Neural progenitor cell (in vitro differentiated cells): ENCODE results near the gene IL2RA.

Experiments used
- CTCF ChIP-seq: fragments of 200-600 bp; sonication (generic); IDR thresholded peaks from 2 replicates; pipeline ENCODE4 v1.5.1; 2017; ENCODE audit warnings: antibody characterized with exemption, mild to moderate bottlenecking
- EZH2phosphoT487 ChIP-seq: fragments of 200-600 bp; sonication (generic); IDR thresholded peaks from 2 replicates; pipeline ENCODE4 v1.6.1; 2017; ENCODE audit warnings: antibody characterized with exemption

- no peak for TF ChIP-seq CTCF
- no peak for TF ChIP-seq EZH2phosphoT487
Observed at GRCh38 chr10:6048281-6049030, 13.7 kb downstream of the IL2RA start.
